ENCODE data around the gene AQP12B. TPM values are rescaled to one million over a fixed set of nuclear protein-coding genes. Genes with fewer than 3 reads are reported as not detected.

Gene AQP12B
- total and polyA plus RNA-seq, 9 of the 15 experiments (the other 6 are each of a cell fraction or from before 2014, with no cell fraction given), result not detected

DNA sequence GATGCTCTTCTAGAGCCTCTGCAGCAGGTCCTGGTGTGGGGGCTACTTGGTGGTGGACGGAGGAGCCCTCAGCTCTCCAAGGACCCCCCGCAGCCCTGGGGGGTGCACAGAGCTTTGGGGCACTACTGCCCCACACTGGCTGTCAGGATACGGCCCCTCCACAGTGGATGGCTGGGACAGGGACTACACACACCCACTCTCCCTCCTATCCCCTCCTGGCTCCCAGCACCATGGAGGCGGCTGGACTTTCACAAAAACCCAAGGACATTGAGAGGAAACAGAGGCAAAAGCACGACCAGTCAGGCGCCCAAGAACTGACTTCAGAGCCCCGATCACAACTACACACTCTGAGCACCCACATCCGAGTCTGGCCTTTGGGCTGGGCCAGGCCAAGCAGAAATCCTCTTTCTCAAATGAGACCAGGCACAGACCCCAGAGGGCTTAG, 44.8 kb downstream of the AQP12B start:
- H3K27ac ChIP-seq (ENCODE audit: extremely low read depth, low read depth, low read length), result no peak overlapping the region
- H3K4me3 ChIP-seq, result no peak overlapping the region
- H3K9ac ChIP-seq (ENCODE audit: insufficient read depth in 1 of 2, low read depth in 2 of 2, low read length in 2 of 2), result no peak overlapping the region
- TF ChIP-seq CBX1 (IDR thresholded peaks at IDR 0.05; ENCODE audit: low read depth) (no peak), CUX1 (CRISPR knock-in tag; IDR thresholded peaks at IDR 0.05) (no peak), HMGN3 (IDR thresholded peaks at IDR 0.05; ENCODE audit: borderline replicate concordance, extremely low read depth, insufficient read length, low read depth, low read length) (no peak), ZNF143 (CRISPR knock-in tag; IDR thresholded peaks at IDR 0.05) (no peak), RBM17 (IDR thresholded peaks at IDR 0.05; ENCODE audit: borderline replicate concordance, low read depth, low read length) (no peak), KAT8 (IDR thresholded peaks at IDR 0.05; ENCODE audit: low read depth) (no peak), LCOR (CRISPR knock-in tag; IDR thresholded peaks at IDR 0.05) (no peak), KDM5B (IDR thresholded peaks at IDR 0.05; ENCODE audit: insufficient replicate concordance, low read depth, low read length) (no peak), ZNF445 (CRISPR knock-in tag; IDR thresholded peaks at IDR 0.05; ENCODE audit: low read depth) (no peak)
- TF ChIP-seq, protein P1, sequence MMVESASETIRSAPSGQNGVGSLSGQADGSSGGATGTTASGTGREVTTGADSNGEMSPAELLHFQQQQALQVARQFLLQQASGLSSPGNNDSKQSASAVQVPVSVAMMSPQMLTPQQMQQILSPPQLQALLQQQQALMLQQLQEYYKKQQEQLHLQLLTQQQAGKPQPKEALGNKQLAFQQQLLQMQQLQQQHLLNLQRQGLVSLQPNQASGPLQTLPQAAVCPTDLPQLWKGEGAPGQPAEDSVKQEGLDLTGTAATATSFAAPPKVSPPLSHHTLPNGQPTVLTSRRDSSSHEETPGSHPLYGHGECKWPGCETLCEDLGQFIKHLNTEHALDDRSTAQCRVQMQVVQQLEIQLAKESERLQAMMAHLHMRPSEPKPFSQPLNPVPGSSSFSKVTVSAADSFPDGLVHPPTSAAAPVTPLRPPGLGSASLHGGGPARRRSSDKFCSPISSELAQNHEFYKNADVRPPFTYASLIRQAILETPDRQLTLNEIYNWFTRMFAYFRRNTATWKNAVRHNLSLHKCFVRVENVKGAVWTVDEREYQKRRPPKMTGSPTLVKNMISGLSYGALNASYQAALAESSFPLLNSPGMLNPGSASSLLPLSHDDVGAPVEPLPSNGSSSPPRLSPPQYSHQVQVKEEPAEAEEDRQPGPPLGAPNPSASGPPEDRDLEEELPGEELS (CRISPR knock-in tag; IDR thresholded peaks at IDR 0.05; ENCODE audit: borderline replicate concordance), result no peak
- peaks cover 3 to 21% of the 10 kb centered on the region in 2 experiments; a peak in 3 of 5 replicates for H3K27me3 ChIP-seq (ENCODE audit: control insufficient read depth in 2 of 2, insufficient read depth in 2 of 2, low read length in 2 of 2)
- H3K4me1 ChIP-seq (replicated peaks in 1 of 2; ENCODE audit: control insufficient read depth in 2 of 2, insufficient read depth in 2 of 2, low read length in 2 of 2), result no peaks in the 10 kb centered on the region
- no peaks in the 10 kb centered on the region for H3K9me1 ChIP-seq (ENCODE audit: control insufficient read depth, insufficient read depth, low read length)
- DNase-seq (ENCODE audit: extremely low read depth in 1 of 4, low spot score in 3 of 4) (no peak), FAIRE-seq (no peak), ATAC-seq (no peak)
- no peak overlapping the region for H3K4me2 ChIP-seq (ENCODE audit: insufficient read depth, low read length)
- ChIA-PET CTCF (ENCODE audit: low intra/inter-chr PET ratio) (no interaction called here), POLR2A (no interaction called here)
- no peak overlapping the region for H2AFZ ChIP-seq (ENCODE audit: low read depth, low read length)
- intact Hi-C loops (cut with micrococcal nuclease), result no loop called here
- H4K20me1 ChIP-seq (replicated peaks; ENCODE audit: control insufficient read depth, insufficient read depth, low read length), result no peaks in the 10 kb centered on the region
- no TSS peak for BruUV-seq (replicated peaks)
- 7% methylated on average over 3 of the region's 8 CpGs for WGBS (ENCODE audit: insufficient coverage, low coverage, missing lambda C conversion rate)
- in situ Hi-C loops (cut with MboI), result no loop called here
- H3K9me3 ChIP-seq (replicated peaks; ENCODE audit: control insufficient read depth, insufficient read depth, low read depth, low read length), result 0 out of 2 replicates have a peak, but pooled peaks cover 1% of the 10 kb centered on the region
- no peaks in the 10 kb centered on the region for H3K36me3 ChIP-seq (ENCODE audit: control insufficient read depth, insufficient read depth, low read length)
- no peaks in the 10 kb centered on the region for H3K79me2 ChIP-seq (ENCODE audit: control insufficient read depth, insufficient read depth, low read length)
